ENCODE data around the gene BBS2. TPM values are rescaled to one million over a fixed set of nuclear protein-coding genes. Genes with fewer than 3 reads are reported as not detected.

The BBS2 gene
- total and polyA plus RNA-seq, 2 of the 4 experiments (the other 2 are of a cell fraction) = 18.6 to 32.3 TPM

GRCh38 chr16:56512025-56512424 lies 7.8 kb downstream of the BBS2 start:
- no TSS peak for BruUV-seq (replicated peaks)
- Histone ChIP-seq H3K4me1 (ENCODE audit: control insufficient read depth, insufficient read depth, low read length) (peaks cover 1% of the 10 kb centered on the region; the same call in 1 of the 2 replicates), H4K20me1 (ENCODE audit: insufficient read depth, low read length) (0 out of 2 replicates have a peak, but pooled peaks cover 2% of the 10 kb centered on the region), H3K79me1 (ENCODE audit: low read depth in 1 of 2, low read length in 2 of 2) (peaks cover 5 to 9% of the 10 kb centered on the region in 2 experiments), H3K27me3 (ENCODE audit: control insufficient read depth, insufficient read depth, low read length) (no peaks in the 10 kb centered on the region), H3K4me3 (ENCODE audit: insufficient read depth, low read depth, low read length) (no peak overlapping the region), H2AK5ac (ENCODE audit: low read depth, low read length) (no peak overlapping the region), H3K56ac (ENCODE audit: extremely low read depth, insufficient read depth, low read length) (no peak overlapping the region), H2BK15ac (ENCODE audit: low read depth, low read length) (no peak overlapping the region), H4K8ac (ENCODE audit: low read depth in 2 of 2, low read length in 2 of 2) (no peak overlapping the region), H2BK20ac (ENCODE audit: low read depth, low read length) (no peak overlapping the region), H3K9me3 (ENCODE audit: control insufficient read depth, insufficient read depth, low read length) (no peaks in the 10 kb centered on the region), H4K91ac (ENCODE audit: insufficient read depth, low read depth, low read length) (no peak overlapping the region), H2AFZ (replicated peaks; ENCODE audit: low read length, poor library complexity) (no peak overlapping the region), H3K23ac (ENCODE audit: low read depth, low read length) (no peak overlapping the region), H3K9ac (ENCODE audit: low read depth, low read length) (no peak overlapping the region), H4K5ac (ENCODE audit: low read depth, low read length) (no peak overlapping the region), H3K18ac (ENCODE audit: low read depth, low read length) (no peak overlapping the region), H3K4ac (ENCODE audit: low read depth, low read length) (no peak overlapping the region), H3K9me1 (ENCODE audit: insufficient read depth, low read length) (peaks cover 2% of the 10 kb centered on the region), H3K14ac (replicated peaks; ENCODE audit: low read depth, low read length) (no peak overlapping the region), H2BK5ac (ENCODE audit: low read depth, low read length, poor library complexity, severe bottlenecking) (no peak overlapping the region), H2BK120ac (ENCODE audit: low read depth, low read length) (no peak overlapping the region), H3K27ac (ENCODE audit: insufficient read depth, low read length) (no peak overlapping the region), H3K4me2 (ENCODE audit: low read depth, low read length) (no peak overlapping the region), H3K36me3 (ENCODE audit: control insufficient read depth, insufficient read depth, low read length) (peaks cover 10% of the 10 kb centered on the region), H2AK9ac (replicated peaks; ENCODE audit: low read depth, low read length, poor library complexity) (no peak overlapping the region)
- POLR2A ChIA-PET (ENCODE audit: unreplicated experiment) = no interaction called here
- CTCF ChIA-PET = no interaction called here
- intact Hi-C loops (cut with micrococcal nuclease) (no loop called here), dilution Hi-C loops (cut with HindIII; ENCODE audit: low sequenced_read_pairs, unreplicated experiment) (no loop called here), in situ Hi-C loops (cut with MboI; ENCODE audit: low sequenced_read_pairs) (loop anchor here (5.0 kb wide), 1 partner anchor 90 kb away; no protein-coding TSS in a partner anchor)
- TF ChIP-seq CEBPB (IDR thresholded peaks at IDR 0.05; ENCODE audit: low read depth, low read length) = no peak
- TF ChIP-seq SMC3 (IDR thresholded peaks at IDR 0.05; ENCODE audit: low read depth, low read length) = no peak
- no peak for TF ChIP-seq NFE2L2 (IDR thresholded peaks at IDR 0.05; ENCODE audit: low read depth, low read length)
- TF ChIP-seq FOS (IDR thresholded peaks at IDR 0.05; ENCODE audit: low read depth, low read length) = no peak
- no peak for TF ChIP-seq RFX5 (IDR thresholded peaks at IDR 0.05; ENCODE audit: low read depth, low read length)
- TF ChIP-seq MXI1 (IDR thresholded peaks at IDR 0.05; ENCODE audit: borderline replicate concordance, low read depth, low read length) = no peak
- no peak for TF ChIP-seq POLR2A (IDR thresholded peaks at IDR 0.05; ENCODE audit: low read depth, low read length)
- no peak for TF ChIP-seq RAD21 (IDR thresholded peaks at IDR 0.05; ENCODE audit: low read length)
- TF ChIP-seq RCOR1 (IDR thresholded peaks at IDR 0.05; ENCODE audit: insufficient replicate concordance, low read length) = no peak
- TF ChIP-seq ELK1 (IDR thresholded peaks at IDR 0.05; ENCODE audit: borderline replicate concordance, low read depth, low read length) = no peak
- no peak for TF ChIP-seq MAFK (IDR thresholded peaks at IDR 0.05; ENCODE audit: low read depth, low read length)
- TF ChIP-seq BHLHE40 (IDR thresholded peaks at IDR 0.05; ENCODE audit: low read depth, low read length) = no peak
- TF ChIP-seq CTCF (conservative IDR thresholded peaks at IDR 0.05; ENCODE audit: low read depth, low read length) = no peak
- TF ChIP-seq, protein P1, sequence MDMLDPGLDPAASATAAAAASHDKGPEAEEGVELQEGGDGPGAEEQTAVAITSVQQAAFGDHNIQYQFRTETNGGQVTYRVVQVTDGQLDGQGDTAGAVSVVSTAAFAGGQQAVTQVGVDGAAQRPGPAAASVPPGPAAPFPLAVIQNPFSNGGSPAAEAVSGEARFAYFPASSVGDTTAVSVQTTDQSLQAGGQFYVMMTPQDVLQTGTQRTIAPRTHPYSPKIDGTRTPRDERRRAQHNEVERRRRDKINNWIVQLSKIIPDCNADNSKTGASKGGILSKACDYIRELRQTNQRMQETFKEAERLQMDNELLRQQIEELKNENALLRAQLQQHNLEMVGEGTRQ (IDR thresholded peaks at IDR 0.05; ENCODE audit: low read depth, low read length) = no peak
- no peak for TF ChIP-seq MAZ (IDR thresholded peaks at IDR 0.05; ENCODE audit: borderline replicate concordance, low read depth, low read length)
- TF ChIP-seq CHD1 (IDR thresholded peaks at IDR 0.05; ENCODE audit: low read depth, low read length) = no peak
- no CpG with 5 or more reads among the region's 1 CpG for WGBS, 2 experiments (ENCODE audit: extremely low coverage in 2 of 2, insufficient read length in 1 of 2)
- DNase-seq = no peak
- ATAC-seq (ENCODE audit: low read depth) = no peak
